Testis (tissue), 2 donors: ENCODE data around the gene SPAST.

ENCODE experiments used
- POLR2A ChIP-seq: fragments of 450-650 bp; IDR thresholded peaks from one replicate; pipeline ENCODE4 v1.6.1; 2017; ENCODE audit warnings: antibody characterized with exemption, mild to moderate bottlenecking, moderate library complexity
- TF ChIP-seq, protein P1 (sequence below), 3 experiments: fragments of 450-650 bp in 2 of 3; fragments of 200-600 bp in 1 of 3; sonication (generic) in 1 of 3; IDR thresholded peaks; one replicate each; pipeline ENCODE4 v1.5.1; 2016 to 2019; ENCODE audit warnings: antibody characterized with exemption in 3 of 3, mild to moderate bottlenecking in 2 of 3, moderate library complexity in 1 of 3

DNA sequence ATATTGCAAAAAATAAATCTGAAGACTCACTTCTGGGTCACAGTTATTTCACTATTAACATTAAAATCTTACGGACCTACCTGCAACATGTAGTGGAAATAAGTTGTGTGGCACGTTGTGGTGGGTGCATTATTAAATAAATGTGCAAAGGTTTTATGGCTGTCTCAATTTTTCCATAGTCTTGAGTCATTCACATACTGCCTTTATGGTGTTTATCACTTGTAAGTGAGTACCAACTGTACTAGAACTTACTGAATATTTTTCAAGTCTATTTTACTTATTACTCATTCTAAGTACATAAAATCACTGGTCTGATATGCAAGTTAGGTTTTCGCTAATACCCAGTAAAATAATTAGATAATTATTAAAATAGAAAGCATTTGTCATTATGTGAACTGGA lies 54.7 kb downstream of the SPAST start:
- TF ChIP-seq, protein P1, sequence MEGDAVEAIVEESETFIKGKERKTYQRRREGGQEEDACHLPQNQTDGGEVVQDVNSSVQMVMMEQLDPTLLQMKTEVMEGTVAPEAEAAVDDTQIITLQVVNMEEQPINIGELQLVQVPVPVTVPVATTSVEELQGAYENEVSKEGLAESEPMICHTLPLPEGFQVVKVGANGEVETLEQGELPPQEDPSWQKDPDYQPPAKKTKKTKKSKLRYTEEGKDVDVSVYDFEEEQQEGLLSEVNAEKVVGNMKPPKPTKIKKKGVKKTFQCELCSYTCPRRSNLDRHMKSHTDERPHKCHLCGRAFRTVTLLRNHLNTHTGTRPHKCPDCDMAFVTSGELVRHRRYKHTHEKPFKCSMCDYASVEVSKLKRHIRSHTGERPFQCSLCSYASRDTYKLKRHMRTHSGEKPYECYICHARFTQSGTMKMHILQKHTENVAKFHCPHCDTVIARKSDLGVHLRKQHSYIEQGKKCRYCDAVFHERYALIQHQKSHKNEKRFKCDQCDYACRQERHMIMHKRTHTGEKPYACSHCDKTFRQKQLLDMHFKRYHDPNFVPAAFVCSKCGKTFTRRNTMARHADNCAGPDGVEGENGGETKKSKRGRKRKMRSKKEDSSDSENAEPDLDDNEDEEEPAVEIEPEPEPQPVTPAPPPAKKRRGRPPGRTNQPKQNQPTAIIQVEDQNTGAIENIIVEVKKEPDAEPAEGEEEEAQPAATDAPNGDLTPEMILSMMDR (IDR thresholded peaks at IDR 0.05), result no peak
- TF ChIP-seq POLR2A, result no peak
